Caki2 (cell line): Measurements from ENCODE around the gene UBB. TPM values are rescaled to one million over a fixed set of nuclear protein-coding genes. Genes with fewer than 3 reads are reported as not detected.
A peak's percentile ranks its signal among the peaks of the same experiment; 100 is the strongest.
"Not testable (repeated sequence)": the region's sequence is repeated elsewhere in the genome, so short reads cannot be mapped to it uniquely, and the experiment has no call there.

ENCODE experiments used
- DNase-seq: peaks from one replicate; pipeline ENCODE4 v3.0.0-alpha.2; 2015; ENCODE audit warnings: low read depth
- in situ Hi-C: cut with HindIII; loops from 2 replicates; pipeline ENCODE4 v1.10.0; 2016; ENCODE audit warnings: low sequenced_read_pairs, low pct_unique_long_range_greater_than_20kb, mixed read lengths
- total RNA-seq: library from RNA; depleted of rRNA; stranded (reverse); fragments of >200 nt; shearing (Covaris generic); gene quantifications from 2 replicates; pipeline ENCODE4 v1.2.3, GENCODE V29; 2014; ENCODE audit warnings: low replicate concordance

UBB gene
- total RNA-seq, 1 experiment from 2014 or later: 952 TPM

DNA sequence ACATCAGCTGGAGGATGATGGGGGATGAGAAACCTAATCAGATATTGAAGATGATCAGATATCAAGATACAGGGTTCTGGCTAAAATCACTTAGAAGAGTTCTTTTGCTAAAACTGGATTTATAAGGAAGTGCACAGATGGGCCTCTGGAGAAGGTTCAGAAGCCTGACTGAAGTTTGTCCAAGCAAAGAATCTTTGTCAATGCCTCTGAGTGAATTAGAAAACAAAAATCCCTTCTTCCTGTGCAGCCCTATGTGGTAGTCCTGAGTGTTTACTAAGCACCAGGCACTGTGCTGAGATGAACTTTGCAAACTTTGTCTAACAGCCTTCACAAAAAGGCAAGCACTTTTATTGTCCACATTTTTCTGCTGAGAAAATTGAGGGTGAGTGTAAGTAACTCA is 16.3 kb upstream of the UBB start:
- in situ Hi-C loops: no loop called here
- DNase-seq: no peak

DNA sequence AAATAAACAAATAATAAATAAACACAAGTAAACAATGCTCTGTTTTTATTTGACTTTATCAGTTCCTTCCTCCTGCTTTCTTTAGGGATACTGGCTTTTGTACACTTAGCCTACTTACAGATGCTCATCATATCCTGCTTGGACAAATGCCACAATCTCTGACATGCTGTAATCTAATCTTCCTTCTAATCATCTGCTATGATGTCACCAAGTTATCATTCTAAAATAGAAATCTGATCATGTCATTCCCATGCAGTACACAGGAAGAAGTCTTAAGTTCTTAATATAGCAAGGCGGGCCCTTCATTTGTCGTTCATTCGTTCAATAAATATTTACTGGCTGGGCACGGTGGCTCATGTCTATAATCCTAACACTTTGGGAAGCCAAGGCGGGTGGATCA is 9.1 kb upstream of the UBB start:
- in situ Hi-C loops: no loop called here
- no peak for DNase-seq

DNA sequence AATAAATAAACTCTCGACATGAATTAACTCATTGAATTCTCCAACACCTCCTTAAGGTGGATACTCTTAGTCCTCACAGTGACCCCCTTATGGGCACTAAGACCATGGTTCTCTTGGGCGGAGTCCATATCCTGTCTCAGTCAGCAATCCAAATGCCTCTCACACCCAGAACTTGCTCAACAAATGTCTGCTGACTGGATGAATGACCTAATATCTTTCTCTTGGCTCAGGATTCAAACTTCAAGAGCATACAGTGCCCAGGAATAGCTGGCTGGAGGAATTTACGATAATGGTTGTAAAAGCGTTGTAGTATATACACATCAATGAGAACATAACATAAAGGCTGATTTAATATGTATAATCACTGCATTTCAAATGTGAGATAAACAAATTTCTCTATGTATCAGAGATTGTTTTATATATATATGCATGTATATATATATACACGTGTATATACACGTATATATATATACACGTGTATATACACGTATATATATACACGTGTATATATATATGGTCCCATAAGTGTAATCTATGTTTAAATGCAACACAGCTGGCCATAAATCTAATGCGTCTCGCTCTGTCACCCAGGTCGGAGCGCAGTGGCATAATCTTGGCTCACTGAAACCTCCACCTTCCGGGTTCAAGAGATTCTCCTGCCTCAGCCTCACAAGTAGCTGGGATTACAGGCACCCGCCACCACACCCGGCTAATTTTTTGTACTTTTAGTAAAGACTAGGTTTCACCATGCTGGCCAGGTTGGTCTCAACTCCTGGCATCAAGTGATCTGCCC is 6.5 kb upstream of the UBB start:
- in situ Hi-C loops: no loop called here
- DNase-seq: no peak

DNA sequence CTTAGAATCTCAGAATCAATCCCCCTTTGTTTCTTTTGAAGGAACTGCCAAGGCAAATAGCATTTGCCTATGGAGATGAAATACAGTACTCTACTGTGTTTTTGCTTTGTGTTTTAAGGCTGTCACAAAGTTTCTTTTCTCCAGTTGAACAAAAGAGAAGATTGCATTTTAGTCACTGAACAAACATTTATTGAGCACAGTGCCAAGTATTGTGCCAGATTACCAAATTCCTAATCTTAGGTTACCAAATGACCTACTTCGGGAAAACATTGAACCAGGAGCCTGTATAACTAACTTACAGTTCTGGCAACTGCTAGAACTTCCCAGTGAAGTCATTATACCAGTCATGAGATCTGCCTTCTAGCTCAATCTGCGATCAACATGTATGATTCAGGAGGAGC is 3.0 kb upstream of the UBB start:
- in situ Hi-C loops: no loop called here

DNA sequence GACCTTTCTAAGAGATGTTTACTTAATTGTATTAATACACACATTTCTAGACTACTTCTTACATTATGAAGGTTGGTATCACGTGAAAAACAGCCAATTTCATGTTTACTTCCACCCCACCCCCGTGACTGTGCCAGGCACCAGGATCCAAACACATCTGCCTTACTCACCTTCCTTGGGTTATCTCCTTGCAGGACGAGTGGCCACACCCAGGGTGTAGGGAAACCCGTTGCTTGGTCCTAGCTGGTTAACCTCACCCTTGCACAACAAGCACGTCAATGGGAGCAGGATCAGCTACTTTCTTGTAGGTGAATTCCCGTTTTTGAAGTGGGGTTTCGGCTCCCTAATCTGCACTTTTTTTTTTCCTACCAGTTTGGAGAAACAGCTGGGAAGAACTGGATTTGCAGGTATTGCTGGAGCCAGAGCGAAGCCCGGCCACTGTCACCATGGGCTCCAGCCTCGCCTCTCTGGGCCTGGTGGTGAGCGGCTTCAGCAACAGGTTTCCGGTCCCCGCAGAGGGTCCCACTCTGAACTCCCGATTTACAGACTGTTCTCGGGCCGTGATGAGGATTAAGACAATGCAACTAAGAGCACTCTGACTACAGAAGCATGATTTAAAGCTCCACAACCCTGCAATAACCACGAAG is 2.1 kb upstream of the UBB start:
- no peak for DNase-seq
- in situ Hi-C loops: no loop called here

More for the DNA sequence above, 3.0 kb upstream of the UBB start:
- DNase-seq: no peak

DNA sequence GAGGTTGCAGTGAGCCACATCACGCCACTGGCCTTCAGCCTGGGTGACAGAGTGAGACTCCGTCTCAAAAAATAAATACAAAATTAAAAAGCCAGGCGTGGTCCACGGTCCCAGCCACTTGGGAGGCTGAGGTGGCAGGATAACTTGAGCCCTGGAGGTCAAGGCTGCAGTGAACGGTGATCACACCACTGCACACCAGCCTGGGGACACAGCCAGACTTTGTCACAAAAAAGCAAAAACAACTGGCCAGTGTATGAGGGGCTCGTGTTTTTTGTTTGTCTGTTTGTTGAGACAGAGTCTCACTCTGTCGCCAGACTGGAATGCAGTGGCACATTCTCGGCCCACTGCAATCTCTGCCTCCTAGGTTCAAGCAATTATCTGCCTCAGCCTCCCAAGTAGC is 1.2 kb upstream of the UBB start:
- no peak for DNase-seq
- in situ Hi-C loops: no loop called here

DNA sequence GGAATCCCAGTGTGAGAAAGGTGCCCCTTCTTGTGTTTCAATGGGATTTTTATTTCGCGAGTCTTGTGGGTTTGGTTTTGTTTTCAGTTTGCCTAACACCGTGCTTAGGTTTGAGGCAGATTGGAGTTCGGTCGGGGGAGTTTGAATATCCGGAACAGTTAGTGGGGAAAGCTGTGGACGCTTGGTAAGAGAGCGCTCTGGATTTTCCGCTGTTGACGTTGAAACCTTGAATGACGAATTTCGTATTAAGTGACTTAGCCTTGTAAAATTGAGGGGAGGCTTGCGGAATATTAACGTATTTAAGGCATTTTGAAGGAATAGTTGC is 567 bp downstream of the UBB start:
- in situ Hi-C loops: no loop called here

DNA sequence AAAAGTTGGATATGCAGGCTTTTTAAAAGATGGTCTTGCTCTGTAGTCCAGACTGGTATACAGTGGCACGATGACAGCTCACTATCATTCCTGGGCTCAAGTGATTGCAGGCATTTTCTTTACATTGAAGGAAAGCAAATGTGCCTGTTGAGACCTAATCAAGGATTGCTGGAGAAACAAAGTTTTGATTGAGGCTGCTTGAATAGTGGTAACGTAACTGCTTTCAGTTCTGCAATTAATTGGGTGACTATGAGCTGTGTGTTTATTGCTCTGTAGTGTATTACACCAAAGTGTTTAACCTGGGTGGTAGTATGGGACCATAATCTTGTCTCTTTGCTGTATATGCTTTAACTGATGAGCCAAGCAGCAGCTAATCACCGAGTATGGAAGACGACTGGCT is 2.3 kb downstream of the UBB start:
- no peak for DNase-seq
- in situ Hi-C loops: no loop called here

More for the DNA sequence above, 567 bp downstream of the UBB start:
- no peak for DNase-seq

DNA sequence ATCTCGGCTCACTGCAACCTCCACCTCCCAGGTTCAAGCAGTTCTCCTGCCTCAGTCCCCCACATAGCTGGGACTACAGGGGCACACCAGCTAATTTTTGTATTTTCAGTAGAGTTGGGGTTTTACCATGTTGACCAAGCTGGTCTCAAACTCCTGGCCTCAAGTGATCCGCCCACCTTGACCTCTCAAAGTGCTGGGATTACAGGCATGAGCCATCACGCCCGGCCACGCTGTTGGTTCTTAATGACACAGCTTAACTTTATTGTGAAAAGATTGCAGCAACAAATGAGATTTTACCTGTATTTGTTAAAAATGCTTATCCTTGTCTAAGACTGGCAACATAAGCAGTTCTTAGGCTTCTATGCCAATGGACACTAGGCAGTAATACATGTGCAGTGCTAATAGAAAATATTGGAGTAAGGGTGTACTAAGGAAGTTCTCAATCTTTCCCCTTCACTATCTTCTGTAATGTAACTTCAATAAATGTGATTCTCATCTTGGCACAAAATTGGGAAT is 2.9 kb downstream of the UBB start:
- in situ Hi-C loops: no loop called here
- DNase-seq: no peak

DNA sequence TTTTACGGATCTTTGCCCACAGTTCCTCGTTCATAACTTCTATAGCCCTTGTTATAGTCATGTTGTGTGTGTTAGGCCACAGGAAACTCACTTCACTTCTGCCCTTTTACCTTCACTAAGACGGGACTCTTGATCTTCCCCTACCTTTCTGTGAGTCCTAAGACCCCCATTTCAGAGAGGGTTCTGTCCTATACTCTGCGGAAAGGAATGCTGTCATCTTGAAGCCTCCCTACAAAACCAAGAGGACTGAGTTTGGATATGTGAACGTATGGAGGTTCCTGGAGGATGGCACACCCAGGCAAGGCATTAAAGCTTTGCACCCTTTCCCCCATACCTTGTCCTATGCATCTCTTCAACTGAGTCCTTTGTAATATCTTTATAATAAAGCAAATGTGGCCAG is 3.7 kb downstream of the UBB start:
- in situ Hi-C loops: no loop called here
- no peak for DNase-seq

DNA sequence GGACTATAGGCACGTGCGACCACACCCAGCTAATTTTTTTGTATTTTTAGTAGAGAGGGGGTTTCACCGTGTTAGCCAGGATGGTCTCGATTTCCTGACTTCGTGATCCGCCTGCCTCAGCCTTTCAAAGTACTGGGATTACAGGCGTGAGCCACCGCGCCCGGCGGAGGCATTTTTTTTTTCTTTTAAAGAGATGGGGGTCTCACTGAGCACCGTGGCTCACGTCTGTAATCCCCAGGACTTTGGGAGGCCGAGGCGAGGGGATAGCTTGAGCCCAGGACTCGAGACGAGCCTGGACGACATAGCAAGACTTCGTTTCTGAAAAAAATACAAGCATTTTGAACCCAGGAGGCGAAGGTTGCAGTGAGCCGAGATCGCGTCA is 5.2 kb downstream of the UBB start:
- in situ Hi-C loops, DNase-seq: not testable (repeated sequence)

DNA sequence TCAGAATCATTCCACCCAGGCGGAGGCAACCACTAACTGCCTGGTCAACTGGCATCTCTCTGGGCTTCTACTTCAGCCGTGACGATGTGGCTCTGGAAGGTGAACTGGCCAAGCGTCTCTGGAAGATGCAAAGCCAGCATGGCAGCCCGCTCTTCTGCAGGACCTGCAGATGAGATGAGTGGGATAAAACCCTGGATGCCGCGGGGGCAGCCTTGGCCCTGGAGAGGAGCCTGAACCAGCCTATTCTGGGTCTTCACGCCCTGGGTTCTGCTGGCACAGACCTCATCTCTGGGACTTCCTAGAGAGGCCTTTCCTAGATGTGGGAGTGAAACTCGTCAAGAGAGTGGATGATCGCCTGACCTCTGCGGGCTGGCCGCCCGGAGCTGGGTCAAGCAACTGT is 10.6 kb downstream of the UBB start:
- DNase-seq: no peak
- in situ Hi-C loops: no loop called here

DNA sequence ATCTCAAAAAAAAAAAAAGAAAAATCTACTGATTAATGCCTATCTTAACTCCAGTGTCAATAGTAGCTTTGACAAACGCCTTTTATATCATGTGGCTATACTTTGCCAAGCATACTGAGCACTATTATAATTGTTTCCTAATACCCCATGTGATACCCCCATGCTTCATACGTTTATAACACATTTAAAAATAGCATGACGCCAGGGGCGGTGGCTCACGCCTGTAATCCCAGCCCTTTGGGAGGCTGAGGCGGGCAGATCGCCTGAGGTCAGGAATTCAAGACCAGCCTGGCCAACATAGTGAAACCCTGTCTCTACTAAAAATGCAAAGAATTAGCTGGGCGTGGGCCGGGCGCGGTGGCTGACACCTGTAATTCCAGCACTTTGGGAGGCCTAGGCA is 11.6 kb downstream of the UBB start:
- in situ Hi-C loops, DNase-seq: not testable (repeated sequence)

DNA sequence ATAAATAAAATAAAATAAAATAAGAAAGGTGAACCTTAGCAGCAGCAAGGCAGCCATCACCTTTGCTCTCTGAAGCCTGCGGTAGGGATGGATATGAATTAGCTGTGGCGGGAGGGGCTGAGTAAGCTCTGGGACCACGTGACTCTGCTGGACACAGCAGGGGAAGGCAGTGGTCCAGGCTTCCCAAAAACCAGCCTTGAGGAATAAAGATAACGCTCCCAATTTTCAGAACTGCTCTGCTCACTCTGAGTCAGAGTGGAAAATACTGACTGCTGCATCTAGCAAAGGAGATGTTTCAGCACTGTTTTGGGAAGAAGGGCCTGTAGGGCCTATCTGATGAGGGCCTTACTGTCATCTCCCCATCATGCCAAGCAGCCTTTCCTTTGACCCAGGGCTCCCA is 15.0 kb downstream of the UBB start:
- DNase-seq, in situ Hi-C loops: not testable (repeated sequence)

DNA sequence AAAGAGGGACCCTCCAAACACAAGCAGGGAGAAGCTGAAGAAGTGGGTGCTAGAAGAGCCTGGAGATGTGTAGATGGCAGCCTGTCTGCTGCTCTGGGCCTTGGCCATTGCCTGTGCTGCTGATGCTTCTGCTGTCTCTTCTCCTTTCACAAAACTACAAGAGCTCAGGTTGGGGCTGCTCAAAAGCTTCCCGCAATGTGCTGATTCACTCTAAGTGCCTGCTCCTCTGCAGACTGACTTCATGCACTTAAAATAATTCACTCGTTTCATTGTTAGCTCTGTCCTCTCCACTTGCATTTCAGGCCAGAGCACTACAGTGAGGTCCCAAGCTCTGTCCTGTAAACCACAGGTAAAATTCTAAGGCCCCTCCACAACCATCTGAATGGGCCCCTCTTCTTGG is 15.8 kb downstream of the UBB start:
- in situ Hi-C loops, DNase-seq: not testable (repeated sequence)

DNA sequence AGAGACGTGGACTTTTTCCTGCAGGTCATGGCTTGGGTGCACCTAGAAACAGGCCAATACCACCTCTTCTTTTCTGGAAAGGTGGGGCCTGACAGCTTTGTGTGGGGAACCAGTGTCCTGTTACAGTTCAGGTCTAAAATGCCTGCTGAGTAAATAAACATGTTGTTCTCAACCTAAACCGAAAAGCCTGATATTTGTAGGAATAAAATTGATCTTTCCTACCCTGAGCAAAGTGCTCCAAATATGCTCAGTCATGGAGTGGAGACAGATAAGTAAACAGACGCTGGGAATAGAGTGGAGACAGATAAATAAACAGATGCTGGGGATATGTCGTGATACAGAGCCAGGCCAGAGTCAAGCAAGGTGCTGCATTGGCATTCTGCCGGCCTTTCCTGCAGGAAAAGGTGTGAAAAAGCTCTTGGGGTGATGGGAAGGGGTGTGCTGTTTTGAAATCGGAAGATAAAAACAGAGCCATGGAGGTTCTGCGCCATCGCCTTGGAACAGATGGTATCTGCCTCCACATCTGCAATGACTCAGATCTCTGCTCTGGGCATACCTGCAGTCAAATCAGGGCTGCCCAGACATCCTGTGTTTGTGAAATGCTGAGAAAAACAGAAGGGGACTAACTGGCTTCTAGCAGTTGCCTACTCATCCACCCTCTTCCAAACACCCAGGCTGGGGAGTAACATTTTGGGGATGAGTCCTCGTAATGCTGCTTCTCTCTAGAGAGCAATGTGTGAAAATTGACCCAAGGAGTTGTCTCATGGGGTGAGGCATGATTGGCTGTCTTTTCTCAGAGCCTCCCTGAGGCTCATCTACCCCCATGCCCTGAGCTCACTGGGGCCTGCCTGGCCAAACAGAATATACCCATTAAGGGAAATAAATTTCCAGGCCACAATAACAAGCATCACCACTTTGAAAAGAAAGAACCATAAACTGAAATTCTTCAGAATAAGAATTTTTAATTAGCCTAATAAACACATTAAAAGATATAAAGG is 17.7 kb downstream of the UBB start:
- in situ Hi-C loops: no loop called here
- DNase-seq: peak; percentile 65

DNA sequence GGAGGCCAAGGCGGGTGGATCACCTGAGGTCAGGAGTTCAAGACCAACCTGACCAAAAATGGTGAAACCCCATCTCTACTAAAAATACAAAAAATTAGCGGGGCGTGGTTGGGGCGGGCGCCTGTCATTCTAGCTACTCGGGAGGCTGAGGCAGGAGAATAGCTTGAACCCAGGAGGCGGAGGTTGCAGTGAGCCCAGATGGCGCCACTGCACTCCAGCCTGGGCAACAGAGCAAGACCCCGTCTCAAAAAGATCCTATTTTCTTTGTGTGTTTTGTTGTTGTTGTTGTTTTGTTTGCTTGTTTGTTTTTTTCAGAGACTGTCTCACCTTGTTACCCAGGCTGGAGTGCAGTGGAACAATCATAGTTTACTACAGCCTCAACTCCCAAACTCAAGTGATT is 23.0 kb downstream of the UBB start:
- DNase-seq, in situ Hi-C loops: not testable (repeated sequence)

DNA sequence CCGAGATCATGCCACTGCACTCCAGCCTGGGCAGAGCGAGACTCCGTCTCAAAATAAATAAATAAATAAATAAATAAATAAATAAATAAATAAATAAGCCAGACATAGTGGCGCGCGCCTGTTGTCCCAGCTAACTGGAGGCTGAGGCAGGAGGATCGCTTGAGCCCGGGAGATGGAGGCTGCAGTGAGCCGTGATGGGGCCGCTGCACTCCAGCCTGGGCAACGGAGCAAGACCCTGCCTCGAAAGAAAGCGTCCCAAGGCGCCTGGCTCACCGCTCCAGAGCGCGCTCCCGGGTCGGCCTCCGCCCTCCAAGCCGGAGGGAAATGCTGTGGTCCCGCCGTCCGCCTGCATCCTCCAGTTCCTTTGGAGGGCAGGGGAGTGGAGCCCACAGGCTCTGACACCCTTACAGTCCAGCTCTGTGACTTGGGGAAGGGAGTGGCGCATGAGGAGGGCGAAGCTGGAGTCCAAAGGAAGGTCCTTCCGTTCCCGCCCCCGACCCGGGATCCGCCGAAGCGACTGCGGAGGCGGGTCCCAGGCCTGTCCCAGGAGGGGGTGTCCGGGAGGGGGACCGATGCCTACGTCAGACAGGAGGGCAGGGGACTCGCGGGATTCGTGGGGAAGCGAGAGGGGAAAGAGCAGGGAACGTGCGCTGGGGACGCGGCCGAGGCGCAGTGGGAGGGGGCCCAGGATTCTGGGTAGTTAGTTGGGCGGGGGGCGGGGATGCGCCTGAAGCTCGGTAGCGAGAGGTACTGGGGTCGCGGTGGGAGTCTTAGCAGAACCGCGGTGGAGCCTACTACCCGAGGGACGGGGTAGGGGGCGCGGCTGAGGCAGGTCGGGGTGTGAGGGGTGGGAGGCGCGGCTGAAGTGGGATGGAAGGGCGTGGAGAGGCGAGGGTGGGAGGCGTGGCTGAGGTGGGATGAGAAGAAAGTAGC is 26.1 kb downstream of the UBB start:
- no peak for DNase-seq
- in situ Hi-C loops: no loop called here
